Endothelial cell of umbilical vein (primary cell): ENCODE data around the gene TNRC6C. TPM values are rescaled to one million over a fixed set of nuclear protein-coding genes. Genes with fewer than 3 reads are reported as not detected.

ENCODE experiments used
- BruUV-seq: library from RNA; stranded (reverse); fragments of 400-500 nt; replicated peaks from 2 replicates; lab custom pipeline; 2021; lab: Mats Ljungman, UMichigan
- CTCF ChIA-PET: fragments of 300-600, 350-600 bp; sonication (Branson Sonifier 250); formaldehyde crosslinking; loops from one replicate; lab custom pipeline; 2021; ENCODE audit warnings: antibody characterized with exemption, inconsistent platforms; lab: Charles Lee
- POLR2A ChIA-PET: fragments of 300-600, 350-600 bp; sonication (Branson Sonifier 250); formaldehyde crosslinking; loops from one replicate; lab custom pipeline; 2021; ENCODE audit warnings: antibody characterized with exemption, inconsistent platforms; lab: Charles Lee
- DNase-seq: peaks from one replicate; pipeline ENCODE4 v3.0.0-alpha.2; 2011; ENCODE audit warnings: low read depth, low spot score
- FAIRE-seq: peaks from 2 replicates; lab custom pipeline; 2011; peaks lifted over from hg19 to GRCh38; lab: Jason Lieb, UNC
- H2AFZ ChIP-seq: 2 replicates; pipeline ENCODE4 v1.6.0; 2012; ENCODE audit warnings: low read depth, low read length, control low read depth, inconsistent platforms
- H3K27ac ChIP-seq: 2 replicates; pipeline ENCODE4 v1.5.1; 2011; ENCODE audit warnings: low read depth, mild to moderate bottlenecking, control low read depth, low read length, moderate library complexity; ENCODE audit not compliant: insufficient read depth
- H3K27me3 ChIP-seq, 2 experiments: 2 replicates each; pipeline versions ENCODE4 v1.6.0 to v1.6.1; 2011; ENCODE audit warnings: low read length in 2 of 2, mixed read lengths in 1 of 2; ENCODE audit not compliant: control insufficient read depth in 2 of 2, insufficient read depth in 2 of 2
- H3K36me3 ChIP-seq, 2 experiments: 2 replicates in 1 of 2; 3 replicates in 1 of 2; pipeline ENCODE4 v1.5.1; 2011; ENCODE audit warnings: low read length in 2 of 2, mild to moderate bottlenecking in 1 of 2, moderate library complexity in 1 of 2; ENCODE audit not compliant: control insufficient read depth in 2 of 2, insufficient read depth in 2 of 2; ENCODE audit errors: extremely low read depth in 1 of 2
- H3K4me1 ChIP-seq: 3 replicates; pipeline ENCODE4 v1.5.1; 2011; ENCODE audit warnings: mild to moderate bottlenecking, low read length; ENCODE audit not compliant: control insufficient read depth, insufficient read depth; ENCODE audit errors: extremely low read depth
- H3K4me2 ChIP-seq: 2 replicates; pipeline ENCODE4 v1.6.1; 2011; ENCODE audit warnings: low read length, control low read depth, mixed read lengths; ENCODE audit not compliant: insufficient read depth
- H3K4me3 ChIP-seq, 3 experiments: fragments of 200-600 bp in 1 of 3; sonication (generic), shearing (Covaris generic) in 1 of 3; replicated peaks in 1 of 3; 2 replicates each; pipeline ENCODE4 v1.5.1; 2011 to 2016; ENCODE audit warnings: control low read depth in 3 of 3, low read length in 3 of 3, mild to moderate bottlenecking in 2 of 3, inconsistent platforms in 1 of 3, low read depth in 1 of 3, moderate library complexity in 1 of 3; ENCODE audit not compliant: insufficient read depth in 1 of 3
- H3K79me2 ChIP-seq: 2 replicates; pipeline ENCODE4 v1.6.0; 2012; ENCODE audit warnings: low read length, inconsistent platforms; ENCODE audit not compliant: control insufficient read depth, insufficient read depth
- H3K9ac ChIP-seq: replicated peaks from 2 replicates; pipeline ENCODE3; 2011; ENCODE audit warnings: low read length, control low read depth; ENCODE audit not compliant: insufficient read depth; ENCODE audit errors: extremely low read depth
- H3K9me1 ChIP-seq: replicated peaks from 3 replicates; pipeline ENCODE4 v1.6.0; 2011; ENCODE audit warnings: mild to moderate bottlenecking, low read length; ENCODE audit not compliant: control insufficient read depth, insufficient read depth; ENCODE audit errors: extremely low read depth
- H3K9me3 ChIP-seq: replicated peaks from 2 replicates; pipeline ENCODE4 v1.5.1; 2012; ENCODE audit warnings: low read length, inconsistent platforms; ENCODE audit not compliant: control insufficient read depth, insufficient read depth
- H4K20me1 ChIP-seq: replicated peaks from 2 replicates; pipeline ENCODE3; 2011; ENCODE audit warnings: mild to moderate bottlenecking, low read length; ENCODE audit not compliant: control insufficient read depth, insufficient read depth; ENCODE audit errors: extremely low read depth
- CTCF ChIP-seq, 2 donors: IDR thresholded peaks; 1 replicate in 1 of 2; 2 replicates in 1 of 2; pipeline ENCODE4 v1.5.1; 2011; ENCODE audit warnings: low read length in 2 of 2, mild to moderate bottlenecking in 2 of 2, moderate library complexity in 2 of 2, control low read depth in 1 of 2, inconsistent platforms in 1 of 2, low read depth in 1 of 2; ENCODE audit not compliant: insufficient read depth in 1 of 2; ENCODE audit errors: extremely low read depth in 1 of 2
- EZH2 ChIP-seq: IDR thresholded peaks from 2 replicates; pipeline ENCODE4 v1.6.1; 2012; ENCODE audit warnings: borderline replicate concordance, low read depth, mild to moderate bottlenecking, moderate library complexity, low read length, inconsistent platforms; ENCODE audit not compliant: severe bottlenecking
- GATA2 ChIP-seq: IDR thresholded peaks from 2 replicates; pipeline ENCODE4 v1.7.0; 2011; ENCODE audit warnings: low read depth, mild to moderate bottlenecking, moderate library complexity, mixed read lengths, low read length; ENCODE audit not compliant: insufficient read length, insufficient read depth
- POLR2AphosphoS5 ChIP-seq: IDR thresholded peaks from 2 replicates; pipeline ENCODE4 v1.6.1; 2012; ENCODE audit warnings: low read depth, mild to moderate bottlenecking, control low read depth, low read length, moderate library complexity; ENCODE audit not compliant: insufficient read depth
- dilution Hi-C: fragments of 300-500 bp; cut with MboI; formaldehyde crosslinking; loops from one replicate; pipeline ENCODE4 v1.15.0; 2019; ENCODE audit warnings: low sequenced_read_pairs; ENCODE audit not compliant: extremely low pct_ligation_motif_present
- intact Hi-C: fragments of 100-400 bp; cut with micrococcal nuclease; formaldehyde crosslinking; loops from one replicate; pipeline ENCODE4 v1.10.0; 2022
- polyA plus RNA-seq, 4 experiments: library from polyadenylated mRNA; depleted of rRNA in 3 of 4; stranded (reverse) in 3 of 4; unstranded in 1 of 4; fragments of >200 nt; gene quantifications; 2 replicates each; pipeline versions ENCODE4 v1.2.1 to v1.2.3, GENCODE V29; 2011 to 2012; ENCODE audit warnings: missing spikeins in 1 of 4
- total RNA-seq: library from RNA; stranded (reverse); gene quantifications from 2 replicates; pipeline ENCODE4 v1.2.3, GENCODE V29; 2021

Gene TNRC6C
- total and polyA plus RNA-seq, 2 donors (not counting 3 experiments of a cell fraction or from before 2014, with no cell fraction given) = 2.1 to 17.5 TPM

GRCh38 chr17:77959126-77959925 is 823 bp downstream of the TNRC6C start:
- H3K4me2 ChIP-seq = peak overlapping the region; percentile 88
- peaks cover 8% of the 10 kb centered on the region for H4K20me1 ChIP-seq
- H3K4me3 ChIP-seq = peak overlapping the region; percentile 63 to 81 (median 67)
- no peaks in the 10 kb centered on the region for H3K9me1 ChIP-seq
- BruUV-seq = no TSS peak
- H2AFZ ChIP-seq = peak overlapping the region; percentile 58
- H3K79me2 ChIP-seq = peaks cover 18% of the 10 kb centered on the region
- H3K9ac ChIP-seq = peak overlapping the region; percentile 60
- no peaks in the 10 kb centered on the region for H3K9me3 ChIP-seq
- dilution Hi-C loops = no loop called here
- no peaks in the 10 kb centered on the region for H3K36me3 ChIP-seq
- no peak overlapping the region for H3K27ac ChIP-seq
- peaks cover 21 to 27% of the 10 kb centered on the region in 2 experiments for H3K27me3 ChIP-seq
- H3K4me1 ChIP-seq = peaks cover 20% of the 10 kb centered on the region
- ChIA-PET POLR2A (interaction anchor here (0.6 to 1.4 kb wide), 6 partner anchors 28 to 418 kb away, joined by 3 to 25 read pairs (median 5); no protein-coding TSS in a partner anchor), CTCF (interaction anchor here (0.7 to 2.6 kb wide), 7 partner anchors 42 to 129 kb away, joined by 3 to 37 read pairs (median 5); no protein-coding TSS in a partner anchor)
- TF ChIP-seq CTCF (IDR thresholded peaks at IDR 0.05; ENCODE audit: extremely low read depth in 1 of 2, insufficient read depth in 1 of 2, low read depth in 1 of 2, low read length in 2 of 2) (no peak), POLR2AphosphoS5 (no peak), EZH2 (no peak), GATA2 (peak; percentile 54)
- FAIRE-seq = no peak
- no peak for DNase-seq
- intact Hi-C loops = loop anchor here (2.0 to 5.0 kb wide), 4 partner anchors 129 to 973 kb away; partner anchors contain the start of genes AFMID and TK1
